CD14-positive monocyte (primary cell): Measurements from ENCODE around the gene TSHZ1. TPM values are rescaled to one million over a fixed set of nuclear protein-coding genes. Genes with fewer than 3 reads are reported as not detected.

ENCODE experiments used
- DNase-seq, 3 donors: peaks; one replicate each; pipeline ENCODE4 v3.0.0-alpha.2; 2011 to 2022
- H2AFZ ChIP-seq: 2 replicates; pipeline ENCODE4 v1.6.0; 2012; ENCODE audit warnings: mild to moderate bottlenecking, low read depth, low read length, inconsistent platforms; ENCODE audit not compliant: insufficient read depth, poor library complexity, severe bottlenecking
- H3K27ac ChIP-seq, 2 donors: 1 replicate in 1 of 2; 2 replicates in 1 of 2; pipeline ENCODE4 v1.5.1; 2012 to 2013; ENCODE audit warnings: low read length in 2 of 2, control low read depth in 1 of 2, inconsistent platforms in 1 of 2, low read depth in 1 of 2, mild to moderate bottlenecking in 1 of 2
- H3K27me3 ChIP-seq, 2 donors: one replicate each; pipeline versions ENCODE4 v1.6.0 to v1.6.1; 2011 to 2013; ENCODE audit warnings: low read length in 2 of 2; ENCODE audit not compliant: control insufficient read depth in 2 of 2, insufficient read depth in 2 of 2
- H3K36me3 ChIP-seq, 2 donors: replicated peaks in 1 of 2; 1 replicate in 1 of 2; 2 replicates in 1 of 2; pipeline versions ENCODE4 v1.5.1 to v1.6.1; 2012 to 2013; ENCODE audit warnings: low read length in 2 of 2, control low read depth in 1 of 2, inconsistent platforms in 1 of 2, mild to moderate bottlenecking in 1 of 2; ENCODE audit not compliant: insufficient read depth in 2 of 2, control insufficient read depth in 1 of 2
- H3K4me1 ChIP-seq, 2 donors: 1 replicate in 1 of 2; 2 replicates in 1 of 2; pipeline versions ENCODE4 v1.5.1 to v1.6.1; 2012 to 2013; ENCODE audit warnings: low read length in 2 of 2, control low read depth in 1 of 2, inconsistent platforms in 1 of 2, mild to moderate bottlenecking in 1 of 2, moderate library complexity in 1 of 2; ENCODE audit not compliant: insufficient read depth in 2 of 2, control insufficient read depth in 1 of 2
- H3K4me2 ChIP-seq: replicated peaks from 2 replicates; pipeline ENCODE3; 2012; ENCODE audit warnings: low read length, moderate library complexity, mild to moderate bottlenecking; ENCODE audit not compliant: poor library complexity, severe bottlenecking; ENCODE audit errors: extremely low read depth
- H3K4me3 ChIP-seq, 3 experiments: fragments of 200-600 bp in 1 of 3; sonication (generic) in 1 of 3; replicated peaks in 1 of 3; 1 replicate in 2 of 3; 2 replicates in 1 of 3; pipeline ENCODE4 v1.5.1; 2011 to 2013; ENCODE audit warnings: low read length in 3 of 3, mild to moderate bottlenecking in 3 of 3, control low read depth in 2 of 3, low read depth in 2 of 3, inconsistent platforms in 1 of 3, moderate library complexity in 1 of 3
- H3K79me2 ChIP-seq: 2 replicates; pipeline ENCODE4 v1.6.0; 2012; ENCODE audit warnings: mild to moderate bottlenecking, control low read depth, inconsistent platforms, low read length, moderate library complexity; ENCODE audit not compliant: insufficient read depth
- H3K9ac ChIP-seq: 2 replicates; pipeline ENCODE4 v1.6.0; 2017; ENCODE audit warnings: low read length, mild to moderate bottlenecking; ENCODE audit not compliant: insufficient read depth, poor library complexity, severe bottlenecking
- H3K9me3 ChIP-seq, 2 donors: replicated peaks in 1 of 2; 1 replicate in 1 of 2; 2 replicates in 1 of 2; pipeline versions ENCODE4 v1.5.1 to v1.6.1; 2012 to 2013; ENCODE audit warnings: low read length in 2 of 2, control low read depth in 1 of 2; ENCODE audit not compliant: control insufficient read depth in 1 of 2, insufficient read depth in 1 of 2
- H4K20me1 ChIP-seq: 2 replicates; pipeline ENCODE4 v1.6.0; 2012; ENCODE audit warnings: mild to moderate bottlenecking, low read length, control low read depth, moderate library complexity; ENCODE audit not compliant: insufficient read depth
- H3K27ac Mint-ChIP-seq, 7 donors: one replicate each; pipeline ENCODE4 v1.8.0; 2020; ENCODE audit warnings: mild to moderate bottlenecking in 7 of 7, mixed read lengths in 7 of 7, moderate library complexity in 6 of 7, inconsistent platforms in 2 of 7
- H3K27me3 Mint-ChIP-seq, 3 donors: one replicate each; pipeline ENCODE4 v1.8.0; 2021 to 2022; ENCODE audit warnings: low read depth in 3 of 3, mild to moderate bottlenecking in 3 of 3, mixed read lengths in 3 of 3, moderate library complexity in 3 of 3, inconsistent platforms in 1 of 3
- H3K36me3 Mint-ChIP-seq, 2 donors: one replicate each; pipeline ENCODE4 v1.8.0; 2020; ENCODE audit warnings: mixed read lengths in 2 of 2, inconsistent platforms in 1 of 2, mild to moderate bottlenecking in 1 of 2
- H3K4me1 Mint-ChIP-seq: one replicate; pipeline ENCODE4 v1.8.0; 2020; ENCODE audit warnings: mild to moderate bottlenecking, mixed read lengths
- H3K4me3 Mint-ChIP-seq, 2 donors: one replicate each; pipeline ENCODE4 v1.8.0; 2020; ENCODE audit warnings: mild to moderate bottlenecking in 2 of 2, mixed read lengths in 2 of 2, moderate library complexity in 1 of 2
- H3K9me3 Mint-ChIP-seq, 7 donors: one replicate each; pipeline ENCODE4 v1.8.0; 2020 to 2022; ENCODE audit warnings: mixed read lengths in 7 of 7, mild to moderate bottlenecking in 6 of 7, moderate library complexity in 6 of 7, inconsistent platforms in 2 of 7
- WGBS: methylation state at CpG from one replicate; pipeline ENCODE4 v1.1.5; 2013; ENCODE audit warnings: missing lambda C conversion rate; ENCODE audit not compliant: insufficient coverage; 5-methylcytosine and 5-hydroxymethylcytosine counted together
- intact Hi-C, 2 donors: fragments of 100-400 bp; cut with micrococcal nuclease; formaldehyde crosslinking; loops; one replicate each; pipeline versions ENCODE4 v1.15.0 to v1.15.1; 2023
- polyA plus RNA-seq, 3 donors: library from polyadenylated mRNA; depleted of rRNA in 1 of 3; unstranded in 2 of 3; stranded (reverse) in 1 of 3; fragments of 300-500 nt in 2 of 3; fragments of >200 nt in 1 of 3; fragmentation: Illumina TruSeq in 2 of 3; gene quantifications; 1 replicate in 2 of 3; 2 replicates in 1 of 3; pipeline ENCODE4 v1.2.3, GENCODE V29; 2012 to 2021
- TF ChIP-seq, protein P1 (sequence below): fragments of 200-600 bp; IDR thresholded peaks from one replicate; pipeline ENCODE4 v1.8.0; 2022; ENCODE audit warnings: antibody characterized with exemption, mild to moderate bottlenecking

TSHZ1 gene
- polyA plus RNA-seq, 3 donors: 0.76 to 3.3 (median 1.4) TPM

- Histone ChIP-seq H2AFZ (no peak overlapping the region), H4K20me1 (no peaks in the 10 kb centered on the region), H3K9me3 (no peaks in the 10 kb centered on the region), H3K36me3 (no peaks in the 10 kb centered on the region), H3K9ac (no peak overlapping the region), H3K4me2 (no peak overlapping the region), H3K79me2 (no peaks in the 10 kb centered on the region), H3K27me3 (no peaks in the 10 kb centered on the region), H3K4me3 (no peak overlapping the region), H3K4me1 (no peaks in the 10 kb centered on the region), H3K27ac (no peak overlapping the region)
- intact Hi-C loops: no loop called here
- TF ChIP-seq, protein P1, sequence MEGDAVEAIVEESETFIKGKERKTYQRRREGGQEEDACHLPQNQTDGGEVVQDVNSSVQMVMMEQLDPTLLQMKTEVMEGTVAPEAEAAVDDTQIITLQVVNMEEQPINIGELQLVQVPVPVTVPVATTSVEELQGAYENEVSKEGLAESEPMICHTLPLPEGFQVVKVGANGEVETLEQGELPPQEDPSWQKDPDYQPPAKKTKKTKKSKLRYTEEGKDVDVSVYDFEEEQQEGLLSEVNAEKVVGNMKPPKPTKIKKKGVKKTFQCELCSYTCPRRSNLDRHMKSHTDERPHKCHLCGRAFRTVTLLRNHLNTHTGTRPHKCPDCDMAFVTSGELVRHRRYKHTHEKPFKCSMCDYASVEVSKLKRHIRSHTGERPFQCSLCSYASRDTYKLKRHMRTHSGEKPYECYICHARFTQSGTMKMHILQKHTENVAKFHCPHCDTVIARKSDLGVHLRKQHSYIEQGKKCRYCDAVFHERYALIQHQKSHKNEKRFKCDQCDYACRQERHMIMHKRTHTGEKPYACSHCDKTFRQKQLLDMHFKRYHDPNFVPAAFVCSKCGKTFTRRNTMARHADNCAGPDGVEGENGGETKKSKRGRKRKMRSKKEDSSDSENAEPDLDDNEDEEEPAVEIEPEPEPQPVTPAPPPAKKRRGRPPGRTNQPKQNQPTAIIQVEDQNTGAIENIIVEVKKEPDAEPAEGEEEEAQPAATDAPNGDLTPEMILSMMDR: no peak
- H3K27me3 Mint-ChIP-seq: peaks cover 11 to 14% (median 13%) of the 10 kb centered on the region in 3 donors
- no peak overlapping the region for H3K27ac Mint-ChIP-seq
- peaks cover 0 to 6% (median 2%) of the 10 kb centered on the region in 7 donors for H3K9me3 Mint-ChIP-seq
- no peaks in the 10 kb centered on the region for H3K36me3 Mint-ChIP-seq
- peaks cover 16% of the 10 kb centered on the region for H3K4me1 Mint-ChIP-seq
- H3K4me3 Mint-ChIP-seq: no peak overlapping the region
- WGBS: 100% methylated on average over 2 of the region's 4 CpGs
- no peak for DNase-seq
These were observed 47.6 kb upstream of the TSHZ1 start for GRCh38 chr18:75162978-75163377.

- Mint-ChIP-seq H3K36me3 (no peaks in the 10 kb centered on the region), H3K27me3 (peaks cover 10 to 16% (median 13%) of the 10 kb centered on the region in 3 donors), H3K4me3 (no peak overlapping the region), H3K27ac (no peak overlapping the region), H3K9me3 (peaks cover 0 to 6% (median 2%) of the 10 kb centered on the region in 7 donors), H3K4me1 (peaks cover 16% of the 10 kb centered on the region)
- DNase-seq: no peak
- Histone ChIP-seq H3K9ac (no peak overlapping the region), H3K4me2 (no peak overlapping the region), H3K27ac (no peak overlapping the region), H3K36me3 (no peaks in the 10 kb centered on the region), H3K9me3 (no peaks in the 10 kb centered on the region), H3K79me2 (no peaks in the 10 kb centered on the region), H3K27me3 (no peaks in the 10 kb centered on the region), H3K4me3 (no peak overlapping the region), H2AFZ (no peak overlapping the region), H4K20me1 (no peaks in the 10 kb centered on the region), H3K4me1 (no peaks in the 10 kb centered on the region)
- 92% methylated on average over 2 of the region's 4 CpGs for WGBS
- TF ChIP-seq, protein P1: no peak
- intact Hi-C loops: no loop called here
These were observed 46.9 kb upstream of the TSHZ1 start for GRCh38 chr18:75163736-75164135.
